HepG2 (cell line): Measurements from ENCODE around the gene ZNF683. TPM values are rescaled to one million over a fixed set of nuclear protein-coding genes. Genes with fewer than 3 reads are reported as not detected.

Experiments
- ATAC-seq: fragments of 200-7000 bp; cut with Tn5 transposase; 3 replicates; pipeline ENCODE4 v1.9.1; 2020; ENCODE audit warnings: mild to moderate bottlenecking, moderate library complexity
- BruUV-seq: library from RNA; stranded (reverse); fragments of 400-500 nt; replicated peaks from 2 replicates; lab custom pipeline; 2021; lab: Mats Ljungman, UMichigan
- CTCF ChIA-PET: fragments of 300-600 bp; formaldehyde crosslinking; extraction: SDS; loops from one replicate; lab custom pipeline; 2021; ENCODE audit warnings: low total read pairs, inconsistent platforms, low intra/inter-chr PET ratio; lab: Yijun Ruan, JAX
- POLR2A ChIA-PET: fragments of 350-600 bp; sonication (Branson Sonifier 250); formaldehyde crosslinking; loops from one replicate; lab custom pipeline; 2020; ENCODE audit warnings: antibody characterized with exemption, inconsistent platforms; lab: Yijun Ruan, JAX
- DNase-seq: peaks from one replicate; pipeline ENCODE4 v3.0.0-alpha.2; 2015; ENCODE audit warnings: low spot score
- FAIRE-seq: peaks from 3 replicates; lab custom pipeline; 2011; peaks lifted over from hg19 to GRCh38; lab: Jason Lieb, UNC
- H2AFZ ChIP-seq: one replicate; pipeline ENCODE4 v1.6.1; 2011; ENCODE audit warnings: low read length, inconsistent platforms
- H3K27ac ChIP-seq: fragments of 300-600 bp; 3 replicates; pipeline ENCODE4 v1.8.0; 2011; ENCODE audit warnings: mixed run types, mild to moderate bottlenecking, mixed read lengths, low read length, inconsistent platforms; ENCODE audit not compliant: insufficient read depth; ENCODE audit errors: extremely low read length
- H3K27me3 ChIP-seq, 2 experiments: fragments of 200-600 bp in 1 of 2; 2 replicates in 1 of 2; 3 replicates in 1 of 2; pipeline versions ENCODE4 v1.6.0 to v1.8.0; 2011; ENCODE audit warnings: low read length in 2 of 2, mild to moderate bottlenecking in 2 of 2, moderate library complexity in 2 of 2, inconsistent platforms in 1 of 2; ENCODE audit not compliant: insufficient read depth in 2 of 2, control insufficient read depth in 1 of 2
- H3K36me3 ChIP-seq, 2 experiments: fragments of 200-600 bp in 1 of 2; replicated peaks in 1 of 2; 2 replicates in 1 of 2; 3 replicates in 1 of 2; pipeline versions ENCODE4 v1.5.1 to v1.8.0; 2011; ENCODE audit warnings: low read length in 2 of 2, inconsistent platforms in 1 of 2; ENCODE audit not compliant: insufficient read depth in 2 of 2, control insufficient read depth in 1 of 2
- H3K4me1 ChIP-seq: 2 replicates; pipeline ENCODE4 v1.5.1; 2012; ENCODE audit warnings: low read length, inconsistent platforms; ENCODE audit not compliant: insufficient read depth
- H3K4me2 ChIP-seq: 2 replicates; pipeline ENCODE4 v1.6.0; 2011; ENCODE audit warnings: low read depth, low read length, inconsistent platforms
- H3K4me3 ChIP-seq, 3 experiments: fragments of 200-600 bp in 1 of 3; sonication (generic), shearing (Covaris generic) in 1 of 3; replicated peaks in 1 of 3; 2 replicates each; pipeline ENCODE4 v1.5.1; 2011 to 2016; ENCODE audit warnings: low read length in 3 of 3, inconsistent platforms in 2 of 3, low read depth in 2 of 3, mild to moderate bottlenecking in 2 of 3, control low read depth in 1 of 3, mixed read lengths in 1 of 3; ENCODE audit not compliant: insufficient read depth in 1 of 3
- H3K79me2 ChIP-seq: one replicate; pipeline ENCODE4 v1.6.1; 2011; ENCODE audit warnings: low read length, inconsistent platforms; ENCODE audit not compliant: insufficient read depth
- H3K9ac ChIP-seq: 2 replicates; pipeline ENCODE4 v1.6.0; 2011; ENCODE audit warnings: mild to moderate bottlenecking, low read depth, low read length, inconsistent platforms; ENCODE audit not compliant: insufficient read depth
- H3K9me3 ChIP-seq: 2 replicates; pipeline ENCODE4 v1.5.1; 2012; ENCODE audit warnings: mild to moderate bottlenecking, low read length
- H4K20me1 ChIP-seq: 2 replicates; pipeline ENCODE4 v1.6.0; 2011; ENCODE audit warnings: inconsistent platforms, mild to moderate bottlenecking, low read length, moderate library complexity; ENCODE audit not compliant: insufficient read depth
- EZH2 ChIP-seq: conservative IDR thresholded peaks from 2 replicates; pipeline ENCODE4 v1.6.1; 2012; ENCODE audit warnings: mild to moderate bottlenecking, low read depth, low read length, moderate library complexity
- FOXA3 ChIP-seq: IDR thresholded peaks from 2 replicates; pipeline ENCODE4 v1.6.1; 2016; ENCODE audit warnings: missing genetic modification reagents, missing compliant biosample characterization
- GATAD1 ChIP-seq: IDR thresholded peaks from 2 replicates; pipeline ENCODE4 v1.6.1; 2016; ENCODE audit warnings: missing genetic modification reagents, missing compliant biosample characterization
- HNRNPH1 ChIP-seq: fragments of 200-400 bp; formaldehyde crosslinking; optimal IDR thresholded peaks from 2 replicates; pipeline ENCODE3; 2017; ENCODE audit warnings: mild to moderate bottlenecking, low read depth, low read length
- NFIC ChIP-seq: IDR thresholded peaks from 2 replicates; pipeline ENCODE4 v1.6.1; 2012; ENCODE audit warnings: mild to moderate bottlenecking, low read length, inconsistent platforms
- NR2F2 ChIP-seq: IDR thresholded peaks from 2 replicates; pipeline ENCODE4 v1.6.1; 2012; ENCODE audit warnings: low read depth, inconsistent platforms, borderline replicate concordance
- REPIN1 ChIP-seq: sonication (generic); formaldehyde crosslinking; IDR thresholded peaks from 2 replicates; pipeline ENCODE4 v1.8.0; 2022; ENCODE audit warnings: missing genetic modification reagents, low read depth, mild to moderate bottlenecking, borderline replicate concordance
- RNF219 ChIP-seq: sonication (generic); formaldehyde crosslinking; IDR thresholded peaks from 2 replicates; pipeline ENCODE4 v1.5.0; 2020; ENCODE audit warnings: mild to moderate bottlenecking, missing genetic modification reagents
- ZNF10 ChIP-seq: sonication (generic); formaldehyde crosslinking; IDR thresholded peaks from 2 replicates; pipeline ENCODE4 v1.4.0; 2020; ENCODE audit warnings: mild to moderate bottlenecking, low read depth, missing genetic modification reagents, borderline replicate concordance
- ZNF850 ChIP-seq: sonication (generic); formaldehyde crosslinking; conservative IDR thresholded peaks from 2 replicates; pipeline ENCODE4 v1.9.0; 2021; ENCODE audit warnings: mild to moderate bottlenecking, missing genetic modification reagents
- ZNF879 ChIP-seq: sonication (generic); formaldehyde crosslinking; IDR thresholded peaks from 2 replicates; pipeline ENCODE4 v1.8.1; 2023; ENCODE audit warnings: missing genetic modification reagents
- WGBS: methylation state at CpG from one replicate; pipeline ENCODE4 v1.1.6; 2017; ENCODE audit warnings: low lambda C conversion rate; 5-methylcytosine and 5-hydroxymethylcytosine counted together
- in situ Hi-C: cut with HindIII; loops from 2 replicates; pipeline ENCODE4 v1.10.0; 2017; ENCODE audit warnings: low pct_unique_long_range_greater_than_20kb; ENCODE audit not compliant: extremely low pct_ligation_motif_present
- intact Hi-C: fragments of 100-400 bp; cut with micrococcal nuclease; formaldehyde crosslinking; loops from one replicate; pipeline ENCODE4 v1.10.0; 2022; ENCODE audit not compliant: unreplicated experiment
- polyA plus RNA-seq, 8 experiments: library from polyadenylated mRNA; depleted of rRNA in 3 of 8; stranded (reverse) in 7 of 8; unstranded in 1 of 8; fragments of >200 nt; fragmentation: Illumina TruSeq in 4 of 8; extraction: Trizol in 4 of 8; gene quantifications; 2 replicates each; pipeline versions ENCODE4 v1.2.1 to v1.2.3, GENCODE V29; 2011 to 2016; ENCODE audit warnings: low read depth in 4 of 8, missing spikeins in 1 of 8, mixed read lengths in 1 of 8; ENCODE audit not compliant: insufficient read depth in 1 of 8
- total RNA-seq, 5 experiments: library from RNA; depleted of rRNA; stranded (reverse); fragments of >200 nt; fragmentation: Illumina TruSeq; extraction: Trizol; gene quantifications; 2 replicates each; pipeline ENCODE4 v1.2.3, GENCODE V29; 2016; ENCODE audit warnings: low read depth in 1 of 5
- TF ChIP-seq, protein P1 (sequence below): sonication (generic); formaldehyde crosslinking; IDR thresholded peaks from 2 replicates; pipeline ENCODE4 v1.5.0; 2020; ENCODE audit warnings: mild to moderate bottlenecking, missing genetic modification reagents
- TF ChIP-seq, protein P2 (sequence below): conservative IDR thresholded peaks from 2 replicates; pipeline ENCODE4 v1.6.1; 2018; ENCODE audit warnings: missing genetic modification reagents

Gene ZNF683
- total and polyA plus RNA-seq, 2 of the 13 experiments (the other 11 are each of a cell fraction or from before 2014, with no cell fraction given), result not detected

GRCh38 chr1:26375081-26375480, 2.5 kb upstream of the ZNF683 start:
- no peaks in the 10 kb centered on the region for H3K79me2 ChIP-seq
- H3K9ac ChIP-seq, result no peak overlapping the region
- no peaks in the 10 kb centered on the region for H3K36me3 ChIP-seq
- H3K27ac ChIP-seq, result no peak overlapping the region
- TF ChIP-seq NFIC (no peak), REPIN1 (CRISPR knock-in tag) (no peak), ZNF879 (no peak), ZNF850 (no peak), RNF219 (CRISPR knock-in tag) (no peak), EZH2 (no peak), ZNF10 (CRISPR knock-in tag) (no peak), NR2F2 (no peak), FOXA3 (no peak), HNRNPH1 (no peak), GATAD1 (CRISPR knock-in tag) (no peak)
- TF ChIP-seq, protein P1, sequence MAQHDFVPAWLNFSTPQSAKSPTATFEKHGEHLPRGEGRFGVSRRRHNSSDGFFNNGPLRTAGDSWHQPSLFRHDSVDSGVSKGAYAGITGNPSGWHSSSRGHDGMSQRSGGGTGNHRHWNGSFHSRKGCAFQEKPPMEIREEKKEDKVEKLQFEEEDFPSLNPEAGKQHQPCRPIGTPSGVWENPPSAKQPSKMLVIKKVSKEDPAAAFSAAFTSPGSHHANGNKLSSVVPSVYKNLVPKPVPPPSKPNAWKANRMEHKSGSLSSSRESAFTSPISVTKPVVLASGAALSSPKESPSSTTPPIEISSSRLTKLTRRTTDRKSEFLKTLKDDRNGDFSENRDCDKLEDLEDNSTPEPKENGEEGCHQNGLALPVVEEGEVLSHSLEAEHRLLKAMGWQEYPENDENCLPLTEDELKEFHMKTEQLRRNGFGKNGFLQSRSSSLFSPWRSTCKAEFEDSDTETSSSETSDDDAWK (CRISPR knock-in tag), result no peak
- TF ChIP-seq, protein P2, sequence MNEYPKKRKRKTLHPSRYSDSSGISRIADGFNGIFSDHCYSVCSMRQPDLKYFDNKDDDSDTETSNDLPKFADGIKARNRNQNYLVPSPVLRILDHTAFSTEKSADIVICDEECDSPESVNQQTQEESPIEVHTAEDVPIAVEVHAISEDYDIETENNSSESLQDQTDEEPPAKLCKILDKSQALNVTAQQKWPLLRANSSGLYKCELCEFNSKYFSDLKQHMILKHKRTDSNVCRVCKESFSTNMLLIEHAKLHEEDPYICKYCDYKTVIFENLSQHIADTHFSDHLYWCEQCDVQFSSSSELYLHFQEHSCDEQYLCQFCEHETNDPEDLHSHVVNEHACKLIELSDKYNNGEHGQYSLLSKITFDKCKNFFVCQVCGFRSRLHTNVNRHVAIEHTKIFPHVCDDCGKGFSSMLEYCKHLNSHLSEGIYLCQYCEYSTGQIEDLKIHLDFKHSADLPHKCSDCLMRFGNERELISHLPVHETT (CRISPR knock-in tag), result no peak
- CTCF ChIA-PET, result no interaction called here
- POLR2A ChIA-PET, result no interaction called here
- no peak for DNase-seq
- no peak overlapping the region for H3K4me2 ChIP-seq
- WGBS, result 57% methylated on average over 6 of the region's 6 CpGs
- FAIRE-seq, result no peak
- H3K27me3 ChIP-seq, result peaks cover 2 to 4% of the 10 kb centered on the region in 2 experiments; a peak in 2 of 5 replicates
- no peaks in the 10 kb centered on the region for H3K4me1 ChIP-seq
- H4K20me1 ChIP-seq, result no peaks in the 10 kb centered on the region
- no peak overlapping the region for H2AFZ ChIP-seq
- H3K9me3 ChIP-seq, result no peaks in the 10 kb centered on the region
- no TSS peak for BruUV-seq
- no peak for ATAC-seq
- in situ Hi-C loops (no loop called here), intact Hi-C loops (no loop called here)
- H3K4me3 ChIP-seq, result no peak overlapping the region
